Erythroblast (primary cell): ENCODE measurements around the gene ZBTB49.

Source experiments
- DNase-seq, 2 experiments: peaks; one replicate each; lab custom pipeline; 2025; lab: John Stamatoyannopoulos, UW
- GATA1 ChIP-seq: IDR thresholded peaks from 2 replicates; pipeline ENCODE4 v1.6.1; 2011; ENCODE audit warnings: low read depth, mild to moderate bottlenecking, control low read depth, low read length, moderate library complexity
- POLR2A ChIP-seq: IDR thresholded peaks from 2 replicates; pipeline ENCODE4 v1.6.1; 2011; ENCODE audit warnings: mild to moderate bottlenecking, low read length

Gene ZBTB49

GRCh38 chr4:4341861-4342650, 52.0 kb downstream of the ZBTB49 start:
- DNase-seq = no peak
- TF ChIP-seq POLR2A (no peak), GATA1 (no peak)

- no peak for TF ChIP-seq POLR2A
- no peak for TF ChIP-seq GATA1
- no peak for DNase-seq
Measured at GRCh38 chr4:4343038-4343437, 53.0 kb downstream of the ZBTB49 start.

GRCh38 chr4:4344915-4345527, 55.0 kb downstream of the ZBTB49 start:
- DNase-seq = no peak
- TF ChIP-seq GATA1 (no peak), POLR2A (no peak)

GRCh38 chr4:4347585-4347984, 57.5 kb downstream of the ZBTB49 start:
- no peak for DNase-seq
- TF ChIP-seq POLR2A (no peak), GATA1 (no peak)

- DNase-seq = peak in 1 of 2 experiments; percentile 33
Measured at GRCh38 chr4:4348585-4348984, 58.5 kb downstream of the ZBTB49 start.

- no peak for TF ChIP-seq POLR2A
- TF ChIP-seq GATA1 = no peak
- peak in 1 of 2 experiments; percentile 66 for DNase-seq
Measured at GRCh38 chr4:4349867-4350266, 59.8 kb downstream of the ZBTB49 start.

GRCh38 chr4:4350909-4351308, 60.9 kb downstream of the ZBTB49 start:
- no peak for TF ChIP-seq GATA1
- TF ChIP-seq POLR2A = no peak
- no peak for DNase-seq

GRCh38 chr4:4355302-4355701, 65.3 kb downstream of the ZBTB49 start:
- DNase-seq = no peak

GRCh38 chr4:4356106-4357041, 66.3 kb downstream of the ZBTB49 start:
- TF ChIP-seq POLR2A (no peak), GATA1 (no peak)
- DNase-seq = no peak

More at GRCh38 chr4:4355302-4355701, 65.3 kb downstream of the ZBTB49 start:
- TF ChIP-seq GATA1 = no peak
- TF ChIP-seq POLR2A = no peak

- DNase-seq = no peak
- TF ChIP-seq GATA1 (no peak), POLR2A (no peak)
Measured at GRCh38 chr4:4358093-4358854, 68.2 kb downstream of the ZBTB49 start.

- no peak for DNase-seq
- TF ChIP-seq GATA1 (no peak), POLR2A (no peak)
Measured at GRCh38 chr4:4361883-4362282, 71.8 kb downstream of the ZBTB49 start.

GRCh38 chr4:4362991-4363697, 73.1 kb downstream of the ZBTB49 start:
- TF ChIP-seq POLR2A (no peak), GATA1 (no peak)

More at GRCh38 chr4:4362991-4363697, 73.1 kb downstream of the ZBTB49 start:
- no peak for DNase-seq
